Keratinocyte (primary cell): ENCODE data around the gene KSR2.

Experiments
- EZH2 ChIP-seq: IDR thresholded peaks from one replicate; pipeline ENCODE4 v1.6.1; 2012; ENCODE audit warnings: inconsistent platforms, mild to moderate bottlenecking, low read length, moderate library complexity
- TF ChIP-seq, protein P1 (sequence below), 3 experiments: IDR thresholded peaks in 1 of 3; conservative IDR thresholded peaks in 1 of 3; optimal IDR thresholded peaks in 1 of 3; 2 replicates in 2 of 3; 3 replicates in 1 of 3; pipeline versions ENCODE3 to v1.5.1; 2011; ENCODE audit warnings: low read length in 3 of 3, mild to moderate bottlenecking in 3 of 3, moderate library complexity in 2 of 3, control low read depth in 1 of 3, inconsistent platforms in 1 of 3; ENCODE audit not compliant: insufficient read depth in 2 of 3; ENCODE audit errors: extremely low read depth in 1 of 3

GRCh38 chr12:117688446-117688845, 280.3 kb downstream of the KSR2 start:
- TF ChIP-seq, protein P1, sequence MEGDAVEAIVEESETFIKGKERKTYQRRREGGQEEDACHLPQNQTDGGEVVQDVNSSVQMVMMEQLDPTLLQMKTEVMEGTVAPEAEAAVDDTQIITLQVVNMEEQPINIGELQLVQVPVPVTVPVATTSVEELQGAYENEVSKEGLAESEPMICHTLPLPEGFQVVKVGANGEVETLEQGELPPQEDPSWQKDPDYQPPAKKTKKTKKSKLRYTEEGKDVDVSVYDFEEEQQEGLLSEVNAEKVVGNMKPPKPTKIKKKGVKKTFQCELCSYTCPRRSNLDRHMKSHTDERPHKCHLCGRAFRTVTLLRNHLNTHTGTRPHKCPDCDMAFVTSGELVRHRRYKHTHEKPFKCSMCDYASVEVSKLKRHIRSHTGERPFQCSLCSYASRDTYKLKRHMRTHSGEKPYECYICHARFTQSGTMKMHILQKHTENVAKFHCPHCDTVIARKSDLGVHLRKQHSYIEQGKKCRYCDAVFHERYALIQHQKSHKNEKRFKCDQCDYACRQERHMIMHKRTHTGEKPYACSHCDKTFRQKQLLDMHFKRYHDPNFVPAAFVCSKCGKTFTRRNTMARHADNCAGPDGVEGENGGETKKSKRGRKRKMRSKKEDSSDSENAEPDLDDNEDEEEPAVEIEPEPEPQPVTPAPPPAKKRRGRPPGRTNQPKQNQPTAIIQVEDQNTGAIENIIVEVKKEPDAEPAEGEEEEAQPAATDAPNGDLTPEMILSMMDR (optimal IDR thresholded peaks at IDR 0.05 in 1 of 3, IDR thresholded peaks at IDR 0.05 in 1 of 3, conservative IDR thresholded peaks at IDR 0.05 in 1 of 3; ENCODE audit: extremely low read depth in 1 of 3, insufficient read depth in 2 of 3, low read length in 3 of 3) = no peak
- TF ChIP-seq EZH2 = no peak
